SK-N-SH treated with all-trans-retinoic acid at 6 μM for 48 hours (cell line): ENCODE results near the gene GPD1.

Experiments used
- ARNTL ChIP-seq: fragments of 450-650 bp; formaldehyde crosslinking; IDR thresholded peaks from 2 replicates; pipeline ENCODE4 v1.5.0; 2020; ENCODE audit warnings: low read depth, mild to moderate bottlenecking, moderate library complexity, borderline replicate concordance
- CSDC2 ChIP-seq: fragments of 250-450 bp; sonication (Bioruptor Pico); IDR thresholded peaks from 2 replicates; pipeline ENCODE4 v1.5.0; 2020; ENCODE audit warnings: mild to moderate bottlenecking, moderate library complexity
- CSRNP3 ChIP-seq: fragments of 250-450 bp; sonication (Bioruptor Pico); IDR thresholded peaks from 2 replicates; pipeline ENCODE4 v1.5.1; 2021; ENCODE audit warnings: mild to moderate bottlenecking, moderate library complexity
- ZFP3 ChIP-seq: fragments of 250-450 bp; sonication (Bioruptor Pico); IDR thresholded peaks from 2 replicates; pipeline ENCODE4 v1.5.0; 2020; ENCODE audit warnings: mild to moderate bottlenecking, moderate library complexity

- TF ChIP-seq CSDC2 (CRISPR knock-in tag) (no peak), CSRNP3 (CRISPR knock-in tag) (no peak), ZFP3 (no peak), ARNTL (CRISPR knock-in tag) (no peak)
These were observed 7.5 kb downstream of the GPD1 start for GRCh38 chr12:50111395-50111692.
